Measurements from ENCODE around the gene FAM20A. TPM values are rescaled to one million over a fixed set of nuclear protein-coding genes. Genes with fewer than 3 reads are reported as not detected.

Gene FAM20A
- polyA plus RNA-seq, 3 donors: 0.91 to 1.6 TPM; not detected in 1

DNA sequence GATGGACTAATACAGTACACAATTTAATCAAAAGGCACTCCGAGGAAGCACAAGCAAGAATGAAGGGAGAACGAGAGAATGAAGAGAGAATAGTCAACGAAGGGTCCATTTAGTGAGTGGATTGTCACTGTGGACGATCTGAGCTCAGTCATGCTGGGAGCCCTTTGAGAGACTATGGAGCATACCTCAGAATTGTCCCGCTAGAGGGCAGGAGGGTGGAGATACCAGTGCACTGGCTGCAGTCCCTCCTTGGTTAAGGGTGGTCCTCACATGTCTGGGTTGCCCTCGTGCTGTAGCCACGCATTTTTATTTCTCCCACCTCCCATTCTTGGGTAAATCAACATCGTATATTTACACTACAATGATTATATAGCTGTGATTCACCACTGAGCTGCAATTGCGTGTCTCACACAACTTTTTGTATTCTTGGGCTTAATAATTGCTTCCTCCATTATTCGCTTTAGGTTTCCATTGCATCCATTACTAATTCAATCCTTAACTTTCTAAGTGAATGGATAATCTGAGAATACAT, 33.2 kb upstream of the FAM20A start:
- no peak overlapping the region for H3K4me3 Mint-ChIP-seq
- WGBS (ENCODE audit: insufficient coverage): 88% methylated on average over 6 of the region's 10 CpGs

DNA sequence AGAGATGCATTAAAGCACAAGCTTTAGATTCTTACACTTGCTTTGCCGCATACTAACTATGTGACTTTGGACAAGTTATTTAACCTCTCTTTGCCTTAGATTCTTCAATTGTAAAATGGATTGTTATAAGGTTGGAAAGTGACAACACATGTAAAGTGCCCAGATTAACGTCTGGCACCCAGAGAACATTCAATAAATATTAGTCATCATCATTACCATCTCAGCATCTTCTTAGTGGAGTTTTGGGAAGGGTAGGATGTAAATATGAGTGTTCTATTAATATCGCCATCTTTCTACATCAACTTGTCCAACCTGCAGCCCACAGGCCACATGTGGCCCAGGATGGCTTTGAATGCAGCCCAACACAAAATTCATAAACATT, 27.4 kb upstream of the FAM20A start:
- Histone ChIP-seq H3K4me2 (replicated peaks; ENCODE audit: extremely low read depth, low read length, poor library complexity, severe bottlenecking) (no peak overlapping the region), H4K20me1 (ENCODE audit: insufficient read depth, low read length) (no peaks in the 10 kb centered on the region), H3K9me3 (replicated peaks in 1 of 2; ENCODE audit: control insufficient read depth in 1 of 2, insufficient read depth in 1 of 2, low read length in 2 of 2) (no peaks in the 10 kb centered on the region), H3K36me3 (replicated peaks in 1 of 2; ENCODE audit: control insufficient read depth in 1 of 2, insufficient read depth in 2 of 2, low read length in 2 of 2) (no peaks in the 10 kb centered on the region), H3K27ac (ENCODE audit: low read depth in 1 of 2, low read length in 2 of 2) (no peak overlapping the region), H3K27me3 (ENCODE audit: control insufficient read depth in 2 of 2, insufficient read depth in 2 of 2, low read length in 2 of 2) (no peaks in the 10 kb centered on the region), H3K79me2 (ENCODE audit: insufficient read depth, low read length) (no peaks in the 10 kb centered on the region), H2AFZ (ENCODE audit: insufficient read depth, low read depth, low read length, poor library complexity, severe bottlenecking) (no peak overlapping the region), H3K4me3 (replicated peaks in 1 of 3; ENCODE audit: low read depth in 2 of 3, low read length in 3 of 3) (no peak overlapping the region), H3K9ac (ENCODE audit: insufficient read depth, low read length, poor library complexity, severe bottlenecking) (no peak overlapping the region), H3K4me1 (ENCODE audit: control insufficient read depth in 1 of 2, insufficient read depth in 2 of 2, low read length in 2 of 2) (no peaks in the 10 kb centered on the region)
- no peaks in the 10 kb centered on the region for H3K4me1 Mint-ChIP-seq
- no peak overlapping the region for H3K27ac Mint-ChIP-seq
- DNase-seq: no peak
- intact Hi-C loops (cut with micrococcal nuclease): no loop called here
- peaks cover 6 to 8% (median 6%) of the 10 kb centered on the region in 3 donors for H3K27me3 Mint-ChIP-seq (ENCODE audit: low read depth in 3 of 3)
- H3K36me3 Mint-ChIP-seq: no peaks in the 10 kb centered on the region
- no CpG with 5 or more reads among the region's 3 CpGs for WGBS (ENCODE audit: insufficient coverage)
- H3K4me3 Mint-ChIP-seq: no peak overlapping the region
- TF ChIP-seq, protein P1, sequence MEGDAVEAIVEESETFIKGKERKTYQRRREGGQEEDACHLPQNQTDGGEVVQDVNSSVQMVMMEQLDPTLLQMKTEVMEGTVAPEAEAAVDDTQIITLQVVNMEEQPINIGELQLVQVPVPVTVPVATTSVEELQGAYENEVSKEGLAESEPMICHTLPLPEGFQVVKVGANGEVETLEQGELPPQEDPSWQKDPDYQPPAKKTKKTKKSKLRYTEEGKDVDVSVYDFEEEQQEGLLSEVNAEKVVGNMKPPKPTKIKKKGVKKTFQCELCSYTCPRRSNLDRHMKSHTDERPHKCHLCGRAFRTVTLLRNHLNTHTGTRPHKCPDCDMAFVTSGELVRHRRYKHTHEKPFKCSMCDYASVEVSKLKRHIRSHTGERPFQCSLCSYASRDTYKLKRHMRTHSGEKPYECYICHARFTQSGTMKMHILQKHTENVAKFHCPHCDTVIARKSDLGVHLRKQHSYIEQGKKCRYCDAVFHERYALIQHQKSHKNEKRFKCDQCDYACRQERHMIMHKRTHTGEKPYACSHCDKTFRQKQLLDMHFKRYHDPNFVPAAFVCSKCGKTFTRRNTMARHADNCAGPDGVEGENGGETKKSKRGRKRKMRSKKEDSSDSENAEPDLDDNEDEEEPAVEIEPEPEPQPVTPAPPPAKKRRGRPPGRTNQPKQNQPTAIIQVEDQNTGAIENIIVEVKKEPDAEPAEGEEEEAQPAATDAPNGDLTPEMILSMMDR (IDR thresholded peaks at IDR 0.05): no peak
- peaks cover 0 to 12% (median 0%) of the 10 kb centered on the region in 7 donors for H3K9me3 Mint-ChIP-seq

More for the DNA sequence above, 33.2 kb upstream of the FAM20A start:
- Histone ChIP-seq H3K4me3 (replicated peaks in 1 of 3; ENCODE audit: low read depth in 2 of 3, low read length in 3 of 3) (no peak overlapping the region), H3K36me3 (replicated peaks in 1 of 2; ENCODE audit: control insufficient read depth in 1 of 2, insufficient read depth in 2 of 2, low read length in 2 of 2) (no peaks in the 10 kb centered on the region), H3K27ac (ENCODE audit: low read depth in 1 of 2, low read length in 2 of 2) (no peak overlapping the region), H3K9me3 (replicated peaks in 1 of 2; ENCODE audit: control insufficient read depth in 1 of 2, insufficient read depth in 1 of 2, low read length in 2 of 2) (no peaks in the 10 kb centered on the region), H4K20me1 (ENCODE audit: insufficient read depth, low read length) (no peaks in the 10 kb centered on the region), H3K27me3 (ENCODE audit: control insufficient read depth in 2 of 2, insufficient read depth in 2 of 2, low read length in 2 of 2) (no peaks in the 10 kb centered on the region), H3K4me1 (ENCODE audit: control insufficient read depth in 1 of 2, insufficient read depth in 2 of 2, low read length in 2 of 2) (no peaks in the 10 kb centered on the region), H2AFZ (ENCODE audit: insufficient read depth, low read depth, low read length, poor library complexity, severe bottlenecking) (no peak overlapping the region), H3K4me2 (replicated peaks; ENCODE audit: extremely low read depth, low read length, poor library complexity, severe bottlenecking) (no peak overlapping the region), H3K9ac (ENCODE audit: insufficient read depth, low read length, poor library complexity, severe bottlenecking) (no peak overlapping the region), H3K79me2 (ENCODE audit: insufficient read depth, low read length) (no peaks in the 10 kb centered on the region)
- H3K27me3 Mint-ChIP-seq (ENCODE audit: low read depth in 3 of 3): peaks cover 1 to 6% (median 3%) of the 10 kb centered on the region in 3 donors
- H3K4me1 Mint-ChIP-seq: no peaks in the 10 kb centered on the region
- TF ChIP-seq, protein P1 (IDR thresholded peaks at IDR 0.05): no peak
- intact Hi-C loops (cut with micrococcal nuclease): no loop called here
- DNase-seq: no peak
- H3K9me3 Mint-ChIP-seq: peaks cover 3 to 22% (median 15%) of the 10 kb centered on the region in 7 donors
- no peaks in the 10 kb centered on the region for H3K36me3 Mint-ChIP-seq
- no peak overlapping the region for H3K27ac Mint-ChIP-seq

Data from CD14-positive monocyte (primary cell).